Activated T-cell treated with anti-CD3 and anti-CD28 coated beads for 1 hour (primary cell): ENCODE data around the gene WNT4.
"Not testable (repeated sequence)": the region's sequence is repeated elsewhere in the genome, so short reads cannot be mapped to it uniquely, and the experiment has no call there.

Source experiments
- DNase-seq: peaks from one replicate; pipeline ENCODE4 v3.0.0-alpha.2; 2020; ENCODE audit warnings: low read depth

WNT4 gene

GRCh38 chr1:22108339-22109105 is 34.4 kb downstream of the WNT4 start:
- no peak for DNase-seq

DNA sequence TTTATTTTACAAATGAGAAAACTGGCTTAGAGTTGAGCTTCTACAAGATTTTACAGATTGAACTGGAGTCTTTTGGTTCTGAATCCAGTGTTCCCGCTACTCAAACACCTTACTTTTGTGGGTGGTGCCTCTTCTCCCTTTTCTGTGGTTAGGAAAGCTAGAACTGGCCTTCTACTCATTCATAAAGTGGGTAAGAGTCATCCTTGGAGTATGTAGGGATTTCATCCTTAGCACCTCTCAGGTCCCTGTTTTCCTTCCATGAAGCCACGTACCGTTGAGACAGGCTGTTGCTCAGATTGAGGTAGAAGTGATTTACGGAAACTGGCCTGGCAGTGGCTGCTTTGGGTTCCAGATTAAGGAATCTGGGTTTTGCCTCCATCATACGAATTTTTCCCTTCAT is 35.8 kb downstream of the WNT4 start:
- no peak for DNase-seq

DNA sequence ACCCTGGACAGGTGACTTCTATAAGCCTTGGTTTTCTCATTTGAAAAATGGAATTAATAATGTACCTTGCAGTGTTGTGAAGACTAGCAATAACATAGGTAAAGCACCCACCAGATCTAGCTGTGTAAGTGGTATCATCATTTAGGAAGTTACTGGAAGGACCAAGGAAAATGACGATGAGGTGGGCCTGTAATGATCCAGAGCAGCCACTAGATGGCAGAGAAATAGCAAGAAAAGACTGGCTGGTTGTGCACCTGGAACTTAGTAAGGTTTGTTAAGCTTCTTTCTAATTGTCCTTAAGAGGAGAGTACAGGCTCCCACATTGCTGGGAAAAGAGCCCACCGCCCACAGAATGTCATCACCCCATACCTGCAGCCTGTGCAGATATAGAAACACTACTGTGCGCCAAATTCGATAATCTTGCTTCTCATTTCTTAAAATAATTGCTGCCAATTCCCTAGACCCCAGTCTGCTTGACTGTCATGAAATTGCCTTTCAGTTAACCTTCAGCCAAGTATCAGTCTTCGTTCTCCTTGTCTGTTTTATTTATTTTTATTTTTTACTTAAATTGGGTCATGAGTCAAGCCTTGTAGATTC is 37.2 kb downstream of the WNT4 start:
- DNase-seq, result no peak

DNA sequence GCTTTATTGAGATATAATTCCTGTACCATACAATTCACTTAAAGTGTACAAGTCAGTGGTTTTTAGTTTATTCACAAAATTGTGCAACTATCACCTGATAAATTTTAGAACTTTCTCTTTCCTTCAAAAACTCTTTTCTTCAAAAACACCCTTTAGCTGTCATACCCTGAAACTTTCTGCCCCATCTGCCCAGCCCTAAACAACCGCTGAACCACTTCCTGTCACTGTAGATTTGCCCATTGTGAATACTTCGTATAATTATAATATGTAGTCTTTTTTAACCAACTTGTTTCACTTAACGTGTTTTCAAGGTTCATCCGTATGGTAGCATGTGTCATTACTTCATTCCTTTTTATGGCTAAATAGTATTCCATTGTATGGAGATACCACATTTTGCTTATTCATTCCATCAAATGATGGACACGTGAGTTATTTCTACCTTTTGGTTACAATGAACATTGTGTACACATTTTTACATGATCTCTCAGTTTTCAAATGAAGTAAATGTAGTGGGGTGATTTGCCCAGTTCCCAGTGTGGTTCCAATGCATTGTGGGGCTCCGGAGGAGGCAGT is 37.9 kb downstream of the WNT4 start:
- DNase-seq, result no peak

DNA sequence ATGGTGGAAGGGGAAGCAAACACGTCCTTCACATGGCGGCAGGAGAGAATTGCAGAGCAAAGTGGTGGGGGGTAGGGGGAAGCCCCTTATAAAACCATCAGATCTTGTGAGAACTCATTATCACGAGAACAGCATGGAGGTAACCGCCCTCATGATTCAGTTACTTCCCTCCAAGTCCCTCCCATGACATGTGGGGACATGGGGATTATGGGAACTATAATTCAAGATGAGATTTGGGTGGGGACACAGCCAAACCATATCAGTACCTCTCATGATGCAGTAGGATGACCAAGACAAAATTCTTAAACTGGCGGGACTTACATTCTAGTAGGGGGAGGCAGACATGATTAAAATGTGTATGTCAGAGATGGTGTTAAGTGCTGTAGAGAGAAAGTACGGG is 38.8 kb downstream of the WNT4 start:
- DNase-seq, result no peak

DNA sequence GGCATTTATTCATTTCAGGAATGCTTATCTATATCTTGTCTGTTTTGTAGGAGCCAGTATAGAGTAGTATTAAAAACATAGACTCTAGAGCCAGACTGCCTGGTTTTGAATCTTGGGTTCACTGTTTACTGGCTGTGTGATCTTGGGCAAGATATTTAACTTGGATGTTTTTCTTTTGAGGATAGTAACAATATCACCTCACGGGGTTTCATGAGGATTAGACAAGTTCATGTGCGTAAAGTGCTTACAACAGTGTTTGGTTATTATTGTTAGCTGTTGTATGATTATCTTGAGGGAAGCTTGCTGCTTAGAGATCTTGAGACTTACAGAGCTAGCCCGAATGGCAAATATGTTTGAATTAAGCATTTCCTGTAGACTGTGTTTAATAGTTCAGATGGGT is 40.2 kb downstream of the WNT4 start:
- DNase-seq, result no peak

- DNase-seq, result no peak
These were observed 40.9 kb downstream of the WNT4 start for GRCh38 chr1:22101995-22102394.

GRCh38 chr1:22101199-22101598 is 41.7 kb downstream of the WNT4 start:
- no peak for DNase-seq

DNA sequence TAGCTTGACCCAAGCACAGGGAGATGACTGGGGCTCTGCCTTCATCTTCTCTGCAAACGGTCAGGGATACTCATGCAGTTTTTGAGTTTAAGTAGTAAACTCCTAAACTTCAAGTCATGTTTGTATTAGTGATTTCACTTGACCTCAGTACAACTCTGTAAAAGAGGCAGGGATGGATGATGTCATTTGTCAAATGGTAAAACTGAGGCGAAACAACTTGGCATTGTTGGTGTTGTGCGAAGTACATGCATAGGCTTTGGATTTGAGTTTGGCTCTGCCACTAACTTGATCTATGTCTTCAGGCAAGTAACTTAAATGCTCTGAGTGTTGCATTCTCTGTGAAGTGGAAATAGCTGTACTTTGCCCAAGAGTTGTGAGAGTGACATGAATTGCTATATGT is 42.7 kb downstream of the WNT4 start:
- DNase-seq, result no peak

DNA sequence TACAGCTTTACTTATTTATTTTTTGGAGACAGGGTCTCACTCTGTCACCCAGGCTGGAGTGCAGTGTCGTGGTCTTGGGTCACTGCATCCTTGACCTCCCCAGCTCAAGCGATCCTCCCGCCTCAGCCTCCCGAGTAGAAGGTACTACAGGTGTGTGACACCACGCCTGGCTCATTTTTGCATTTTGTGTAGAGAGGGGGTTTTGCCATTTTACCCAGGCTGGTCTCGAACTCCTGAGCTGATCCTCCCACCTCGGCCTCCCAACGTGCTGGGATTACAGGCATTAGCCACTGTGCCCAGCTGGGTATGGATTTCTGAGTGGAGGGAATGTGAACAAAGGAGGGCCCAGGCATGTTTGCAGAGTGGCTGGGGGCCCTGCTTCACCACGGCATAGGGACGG is 44.1 kb downstream of the WNT4 start:
- DNase-seq, result no peak

GRCh38 chr1:22096463-22096862 is 46.4 kb downstream of the WNT4 start:
- DNase-seq, result no peak

GRCh38 chr1:22096036-22096435 is 46.9 kb downstream of the WNT4 start:
- DNase-seq, result no peak

GRCh38 chr1:22093513-22093912 is 49.4 kb downstream of the WNT4 start:
- no peak for DNase-seq

- DNase-seq, result not testable (repeated sequence)
These were observed 50.7 kb downstream of the WNT4 start for GRCh38 chr1:22092026-22092768.

GRCh38 chr1:22090867-22091266 is 52.0 kb downstream of the WNT4 start:
- DNase-seq, result no peak

- no peak for DNase-seq
These were observed 53.1 kb downstream of the WNT4 start for GRCh38 chr1:22089787-22090186.

DNA sequence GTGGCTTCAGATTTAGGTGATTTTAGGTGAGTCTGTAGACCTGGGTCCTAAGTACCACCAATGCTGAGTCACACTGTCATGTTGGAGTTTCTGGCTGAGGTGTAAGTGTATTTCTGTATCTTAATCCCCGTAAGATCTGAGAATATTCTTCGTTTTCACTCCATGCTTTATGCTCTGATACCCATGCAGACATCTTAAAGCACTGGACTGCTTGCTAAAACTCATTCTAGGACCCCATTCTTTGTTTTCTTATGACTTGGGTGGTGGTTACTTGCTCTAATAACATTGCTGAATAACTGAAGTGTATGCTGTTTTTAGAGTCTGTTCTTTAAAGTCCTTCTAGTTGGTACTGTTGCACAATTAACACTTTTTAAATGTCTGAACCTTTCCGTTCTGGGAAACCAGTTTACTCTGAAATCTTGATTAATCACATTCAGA is 53.7 kb downstream of the WNT4 start:
- no peak for DNase-seq

- no peak for DNase-seq
These were observed 54.6 kb downstream of the WNT4 start for GRCh38 chr1:22088331-22088730.

- no peak for DNase-seq
These were observed 62.7 kb downstream of the WNT4 start for GRCh38 chr1:22080191-22080590.

DNA sequence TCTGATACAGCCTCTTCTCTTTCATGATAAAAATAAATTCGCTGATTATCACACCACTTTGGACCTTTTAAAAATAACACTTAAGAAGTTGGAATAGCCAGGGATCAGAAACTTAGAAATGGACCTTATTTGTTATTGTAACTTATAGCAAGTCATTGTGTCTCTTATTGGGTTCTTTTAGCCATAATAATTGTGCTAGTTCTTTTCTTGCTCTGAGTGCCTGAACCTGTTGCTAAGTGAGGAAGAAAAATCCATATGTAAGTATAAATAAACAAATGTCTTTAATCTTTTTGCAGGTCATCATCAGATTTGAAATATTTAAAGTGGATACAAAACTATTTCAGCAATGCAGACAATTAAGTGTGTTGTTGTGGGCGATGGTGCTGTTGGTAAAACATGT is 64.8 kb downstream of the WNT4 start:
- DNase-seq, result no peak

GRCh38 chr1:22077728-22078127 is 65.2 kb downstream of the WNT4 start:
- DNase-seq, result no peak

- DNase-seq, result no peak
These were observed 66.6 kb downstream of the WNT4 start for GRCh38 chr1:22076346-22076745.

DNA sequence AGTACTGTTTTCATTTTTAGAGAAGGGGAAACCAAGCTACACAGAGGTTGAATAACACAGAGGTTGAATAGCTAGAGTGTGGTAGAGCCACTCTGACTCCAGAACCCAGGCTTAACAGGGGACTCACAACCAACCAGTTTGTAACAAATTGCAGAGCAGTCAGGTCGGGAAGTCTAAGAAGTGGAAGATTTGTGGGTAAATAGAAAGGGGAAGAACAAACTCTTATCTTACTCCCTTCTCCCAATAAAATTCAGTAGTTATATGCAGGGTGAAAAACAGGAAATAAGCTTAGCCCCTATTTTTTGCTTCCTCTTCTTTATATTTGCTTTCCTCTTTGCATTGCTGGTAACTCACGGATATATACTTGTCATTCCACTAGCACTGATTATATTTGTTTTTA is 67.2 kb downstream of the WNT4 start:
- no peak for DNase-seq
